Gastroesophageal sphincter (tissue), 4 donors: Measurements from ENCODE around the gene SBK2. TPM values are rescaled to one million over a fixed set of nuclear protein-coding genes. Genes with fewer than 3 reads are reported as not detected.

Source experiments
- ATAC-seq: fragments of 150-250 bp; one replicate; pipeline ENCODE4 v1.9.1; 2016; ENCODE audit warnings: mild to moderate bottlenecking, moderate library complexity
- H3K27ac ChIP-seq, 4 donors: fragments of 200-600 bp; sonication (generic) in 3 of 4; 1 replicate in 3 of 4; 2 replicates in 1 of 4; pipeline ENCODE4 v1.5.1; 2016 to 2019
- H3K27me3 ChIP-seq: fragments of 200-600 bp; sonication (generic); one replicate; pipeline ENCODE4 v1.5.1; 2019
- H3K36me3 ChIP-seq, 2 donors: fragments of 200-600 bp; sonication (generic); one replicate each; pipeline ENCODE4 v1.5.1; 2019; ENCODE audit warnings: control low read depth in 1 of 2
- H3K4me1 ChIP-seq, 3 donors: fragments of 200-600 bp; sonication (generic); 1 replicate in 2 of 3; 2 replicates in 1 of 3; pipeline ENCODE4 v1.5.1; 2016 to 2019; ENCODE audit warnings: control low read depth in 2 of 3
- H3K4me3 ChIP-seq, 2 donors: fragments of 200-600 bp; sonication (generic); one replicate each; pipeline ENCODE4 v1.5.1; 2019; ENCODE audit warnings: mild to moderate bottlenecking in 1 of 2, moderate library complexity in 1 of 2
- H3K9me3 ChIP-seq, 3 donors: fragments of 200-600 bp; sonication (generic); one replicate each; pipeline ENCODE4 v1.5.1; 2017 to 2019; ENCODE audit warnings: control low read depth in 2 of 3
- EP300 ChIP-seq: sonication (generic); formaldehyde crosslinking; IDR thresholded peaks from one replicate; pipeline ENCODE4 v1.6.1; 2017; ENCODE audit warnings: antibody characterized with exemption, mild to moderate bottlenecking
- POLR2A ChIP-seq, 2 donors: fragments of 450-650 bp; IDR thresholded peaks; one replicate each; pipeline ENCODE4 v1.6.1; 2017; ENCODE audit warnings: antibody characterized with exemption in 2 of 2, mild to moderate bottlenecking in 2 of 2, moderate library complexity in 1 of 2
- POLR2AphosphoS5 ChIP-seq: sonication (generic); formaldehyde crosslinking; IDR thresholded peaks from one replicate; pipeline ENCODE4 v1.6.1; 2017; ENCODE audit warnings: antibody characterized with exemption
- WGBS, 2 donors: methylation state at CpG; one replicate each; pipeline ENCODE4 v1.1.5; 2018; ENCODE audit warnings: low coverage in 1 of 2; 5-methylcytosine and 5-hydroxymethylcytosine counted together
- total RNA-seq, 4 donors: library from RNA; depleted of rRNA; stranded (reverse); fragments of >200 nt; gene quantifications; one replicate each; pipeline ENCODE4 v1.1.0, GENCODE V29; 2016
- TF ChIP-seq, protein P1 (sequence below), 4 experiments: fragments of 200-600 bp in 2 of 4; fragments of 450-650 bp in 2 of 4; sonication (generic) in 1 of 4; IDR thresholded peaks; one replicate each; pipeline ENCODE4 v1.5.1; 2017 to 2019; ENCODE audit warnings: antibody characterized with exemption in 4 of 4, mild to moderate bottlenecking in 2 of 4, moderate library complexity in 2 of 4

Gene SBK2
- total RNA-seq, 4 donors from 2014 or later: not detected

DNA sequence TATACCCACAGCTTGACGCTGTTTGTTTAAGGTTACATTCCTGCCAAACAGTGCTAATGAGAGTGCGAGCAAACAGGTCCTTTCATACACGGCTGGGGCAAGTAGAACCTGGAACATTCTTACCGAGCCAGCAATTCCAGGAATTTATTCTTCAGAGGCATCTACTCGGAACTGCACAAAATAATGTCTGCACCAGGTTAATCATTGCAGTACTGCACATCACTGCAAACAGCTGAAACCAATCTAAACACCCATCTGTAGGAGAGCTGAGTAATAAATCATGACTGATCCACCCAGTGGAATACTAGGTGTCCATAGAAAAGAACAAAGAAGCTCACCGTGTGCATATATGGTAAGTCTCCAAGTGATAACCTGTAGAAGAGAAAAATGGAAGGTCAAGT, 44.9 kb upstream of the SBK2 start:
- ATAC-seq: no peak
- peaks cover 0 to 51% (median 18%) of the 10 kb centered on the region in 3 donors for H3K4me1 ChIP-seq
- H3K4me3 ChIP-seq: no peak overlapping the region
- peaks cover 0 to 27% of the 10 kb centered on the region in 2 donors for H3K36me3 ChIP-seq
- H3K27ac ChIP-seq: peak overlapping the region in 2 of 4 donors; percentile 92 to 93
- no peak for TF ChIP-seq POLR2AphosphoS5
- no peak for TF ChIP-seq POLR2A (IDR thresholded peaks at IDR 0.05)
- TF ChIP-seq, protein P1, sequence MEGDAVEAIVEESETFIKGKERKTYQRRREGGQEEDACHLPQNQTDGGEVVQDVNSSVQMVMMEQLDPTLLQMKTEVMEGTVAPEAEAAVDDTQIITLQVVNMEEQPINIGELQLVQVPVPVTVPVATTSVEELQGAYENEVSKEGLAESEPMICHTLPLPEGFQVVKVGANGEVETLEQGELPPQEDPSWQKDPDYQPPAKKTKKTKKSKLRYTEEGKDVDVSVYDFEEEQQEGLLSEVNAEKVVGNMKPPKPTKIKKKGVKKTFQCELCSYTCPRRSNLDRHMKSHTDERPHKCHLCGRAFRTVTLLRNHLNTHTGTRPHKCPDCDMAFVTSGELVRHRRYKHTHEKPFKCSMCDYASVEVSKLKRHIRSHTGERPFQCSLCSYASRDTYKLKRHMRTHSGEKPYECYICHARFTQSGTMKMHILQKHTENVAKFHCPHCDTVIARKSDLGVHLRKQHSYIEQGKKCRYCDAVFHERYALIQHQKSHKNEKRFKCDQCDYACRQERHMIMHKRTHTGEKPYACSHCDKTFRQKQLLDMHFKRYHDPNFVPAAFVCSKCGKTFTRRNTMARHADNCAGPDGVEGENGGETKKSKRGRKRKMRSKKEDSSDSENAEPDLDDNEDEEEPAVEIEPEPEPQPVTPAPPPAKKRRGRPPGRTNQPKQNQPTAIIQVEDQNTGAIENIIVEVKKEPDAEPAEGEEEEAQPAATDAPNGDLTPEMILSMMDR (IDR thresholded peaks at IDR 0.05): no peak
- TF ChIP-seq EP300: no peak
- 24 to 28% methylated on average over 3 to 6 of the region's 6 CpGs for WGBS, 2 donors
- peaks cover 8% of the 10 kb centered on the region for H3K27me3 ChIP-seq
- no peaks in the 10 kb centered on the region for H3K9me3 ChIP-seq

DNA sequence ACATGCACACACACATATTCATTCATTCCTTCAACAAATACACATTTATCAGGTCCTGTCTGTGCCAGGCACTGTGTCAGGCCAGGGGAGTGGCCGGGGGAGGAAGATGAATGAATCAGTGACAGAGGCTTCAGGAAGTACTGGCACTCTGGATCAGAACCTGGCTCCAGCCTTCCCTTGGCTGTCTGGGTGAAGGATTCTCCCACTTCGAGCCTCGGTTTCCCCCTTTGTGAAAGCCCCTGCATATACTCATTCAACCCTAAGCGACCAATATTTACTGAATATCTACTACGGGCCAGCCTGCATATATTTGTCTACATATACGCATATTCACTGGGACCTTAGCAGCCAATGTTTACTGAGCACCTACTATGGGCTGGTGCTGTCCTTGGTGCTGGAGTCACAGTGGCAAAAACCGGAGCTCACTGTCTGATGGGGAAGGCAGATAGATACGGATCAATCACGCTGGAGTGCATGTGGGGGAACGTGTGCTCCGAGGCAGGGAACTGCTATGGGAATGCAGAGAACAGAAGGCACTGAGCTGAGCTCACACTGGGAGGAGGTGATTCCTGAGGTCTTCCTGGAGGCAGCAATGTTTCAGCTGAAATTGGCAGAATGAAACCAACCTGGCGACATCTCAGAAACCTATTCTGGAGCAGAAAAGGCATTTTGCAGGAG, 44.4 kb upstream of the SBK2 start:
- peak overlapping the region; percentile 93 to 94 for H3K4me3 ChIP-seq
- no peak for ATAC-seq
- H3K9me3 ChIP-seq: no peaks in the 10 kb centered on the region
- TF ChIP-seq EP300 (no peak), POLR2AphosphoS5 (no peak), POLR2A (IDR thresholded peaks at IDR 0.05) (no peak)
- TF ChIP-seq, protein P1 (IDR thresholded peaks at IDR 0.05): no peak
- peaks cover 8% of the 10 kb centered on the region for H3K27me3 ChIP-seq
- WGBS, 2 donors: 27 to 29% methylated on average over 5 to 9 of the region's 12 CpGs
- H3K27ac ChIP-seq: peak overlapping the region; percentile 91 to 94 (median 92)
- H3K36me3 ChIP-seq: peaks cover 0 to 29% of the 10 kb centered on the region in 2 donors
- H3K4me1 ChIP-seq: peaks cover 0 to 46% (median 13%) of the 10 kb centered on the region in 3 donors

DNA sequence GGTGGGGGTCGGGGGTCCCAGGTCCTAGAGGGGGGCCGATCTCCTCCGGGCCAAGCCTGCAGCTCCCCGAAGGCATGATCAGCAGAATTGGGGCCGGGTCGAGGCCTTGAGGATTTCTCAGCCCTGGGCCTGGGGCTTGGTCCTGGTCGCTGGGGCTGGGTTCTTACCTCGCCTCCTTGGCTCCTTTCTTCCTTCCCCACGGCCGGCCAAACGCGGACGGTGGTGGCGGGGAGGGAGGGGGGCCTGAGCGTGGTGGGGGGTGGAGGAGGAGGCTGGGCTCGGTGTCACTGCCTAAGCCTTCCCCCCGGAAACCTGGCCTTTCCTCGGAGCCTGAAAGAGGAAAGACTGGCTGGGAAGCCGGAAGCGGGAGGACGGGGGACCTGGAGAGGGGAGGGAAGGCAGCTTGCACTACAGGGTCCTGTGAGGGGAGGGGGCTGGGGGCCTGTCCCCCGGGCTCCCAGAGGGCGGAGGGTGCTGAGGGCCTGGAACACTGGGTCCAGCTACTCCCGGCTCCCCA, 43.8 kb upstream of the SBK2 start, which contains the start of gene ZNF579:
Gene ZNF579, minus strand, starts transcription at position 221 of the 517 bp plus-strand sequence. CDS start 1,209 bp downstream, outside the sequence.
- no peaks in the 10 kb centered on the region for H3K9me3 ChIP-seq
- ATAC-seq: peak; percentile 84
- H3K4me3 ChIP-seq: peak within 1 kb of the TSS; percentile 93 to 94

DNA sequence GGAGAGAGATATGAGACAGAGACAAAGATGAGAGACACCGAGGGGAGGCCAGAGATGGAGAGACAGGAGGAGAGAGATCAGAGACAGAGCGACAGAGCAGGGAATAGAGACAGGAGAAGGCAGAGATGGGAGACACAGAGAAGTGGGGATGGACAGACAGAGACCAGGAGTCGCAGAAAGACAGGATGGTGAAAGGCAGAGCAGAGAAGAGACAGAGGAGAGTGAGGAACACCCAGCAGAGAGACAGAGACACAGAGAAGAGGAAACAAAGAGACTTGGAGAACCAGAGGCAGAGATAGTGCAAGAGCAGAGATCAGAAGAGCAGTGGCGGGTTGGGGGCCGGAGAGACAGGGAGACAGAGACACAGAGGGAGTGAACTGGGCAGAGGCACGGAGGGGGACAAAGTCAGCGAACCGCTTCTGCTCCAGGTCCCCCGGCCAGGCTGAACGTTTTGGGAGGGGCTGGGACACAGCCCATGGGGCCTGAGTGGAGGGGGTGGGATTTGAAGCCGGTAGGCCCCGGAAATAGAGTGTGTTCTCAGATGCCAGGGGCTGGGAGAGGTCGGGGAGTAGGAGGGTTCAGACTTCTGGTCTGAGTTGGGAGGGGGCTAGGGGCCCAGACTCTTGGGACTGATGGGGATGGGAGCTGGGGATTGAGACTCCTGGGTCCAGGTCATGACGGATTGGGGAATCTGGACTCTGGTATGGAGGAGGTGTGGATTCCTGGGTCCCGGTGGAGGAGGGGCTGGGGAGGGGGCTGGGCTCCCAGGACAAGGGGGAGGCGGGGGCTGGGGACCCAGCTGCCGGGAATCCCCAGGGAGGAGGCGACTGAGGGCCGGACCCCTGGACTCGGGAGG, 43.1 kb upstream of the SBK2 start:
- TF ChIP-seq POLR2AphosphoS5 (no peak), EP300 (no peak), POLR2A (IDR thresholded peaks at IDR 0.05) (no peak)
- TF ChIP-seq, protein P1 (IDR thresholded peaks at IDR 0.05): no peak
- Histone ChIP-seq H3K27ac (peak overlapping the region; percentile 91 to 94 (median 92)), H3K27me3 (no peaks in the 10 kb centered on the region), H3K4me3 (peak overlapping the region; percentile 93 to 94), H3K36me3 (peaks cover 0 to 29% of the 10 kb centered on the region in 2 donors), H3K4me1 (peaks cover 0 to 33% (median 8%) of the 10 kb centered on the region in 3 donors), H3K9me3 (no peaks in the 10 kb centered on the region)
- ATAC-seq: peak; percentile 25
- WGBS, 2 donors: 6 to 8% methylated on average over 10 to 13 of the region's 20 CpGs

More for the DNA sequence above, 43.8 kb upstream of the SBK2 start, which contains the start of gene ZNF579:
- peaks cover 0 to 29% of the 10 kb centered on the region in 2 donors for H3K36me3 ChIP-seq
- H3K4me1 ChIP-seq: peaks cover 0 to 40% (median 8%) of the 10 kb centered on the region in 3 donors
- peak within 1 kb of the TSS; percentile 91 to 94 (median 92) for H3K27ac ChIP-seq
- peaks cover 2% of the 10 kb centered on the region for H3K27me3 ChIP-seq
- no peak for TF ChIP-seq EP300
- TF ChIP-seq POLR2AphosphoS5: peak; percentile 77
- TF ChIP-seq, protein P1 (IDR thresholded peaks at IDR 0.05): no peak
- TF ChIP-seq POLR2A (IDR thresholded peaks at IDR 0.05): no peak
- 0% methylated on average over 1 of the region's 24 CpGs; no CpG with 5 or more reads in 1 of the 2 donors for WGBS, 2 donors
